ENCODE data around the gene CDH20. TPM values are rescaled to one million over a fixed set of nuclear protein-coding genes. Genes with fewer than 3 reads are reported as not detected.

The CDH20 gene
- total and polyA plus RNA-seq, 2 donors from 2014 or later, result 0.16 to 0.30 TPM

DNA sequence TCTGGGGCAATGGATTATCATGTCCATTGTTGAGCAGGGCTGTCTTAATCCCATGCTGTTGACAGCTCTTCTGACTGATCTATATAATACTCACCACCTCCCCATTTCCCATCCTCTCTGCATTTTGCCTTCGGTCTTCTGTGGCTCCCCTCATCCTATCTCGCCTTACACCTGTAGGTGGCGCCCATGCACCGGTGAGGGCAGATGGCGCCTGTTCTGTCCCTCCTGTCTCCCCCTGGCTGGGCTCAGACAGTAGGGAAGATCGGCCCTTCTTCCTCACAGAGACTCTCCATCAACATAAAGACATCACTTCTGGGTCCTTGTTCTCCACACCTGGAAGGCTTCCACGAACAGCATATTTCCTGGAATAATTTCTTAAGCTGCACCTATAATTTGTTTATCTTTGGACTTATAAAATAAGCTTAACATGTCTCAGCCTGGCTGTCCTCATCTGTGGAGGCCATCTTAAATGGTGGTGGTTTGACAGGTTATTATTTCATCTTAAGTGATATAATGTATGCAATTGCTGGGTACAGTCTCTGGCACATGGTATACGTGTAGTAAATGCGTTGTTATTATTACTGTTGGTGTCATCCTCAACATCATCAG lies 10.9 kb upstream of the CDH20 start:
- intact Hi-C loops (cut with DNase I), result no loop called here
- FAIRE-seq (no peak), DNase-seq (peak in 4 of 5 donors; percentile 68 to 75 (median 72))
- Histone ChIP-seq H3K9ac (ENCODE audit: low read length in 3 of 3) (no peak overlapping the region), H3K4me1 (ENCODE audit: control insufficient read depth in 2 of 3, insufficient read depth in 2 of 3, low read depth in 1 of 3, low read length in 3 of 3) (no peaks in the 10 kb centered on the region), H3K27me3 (ENCODE audit: control insufficient read depth, insufficient read depth, low read length) (no peaks in the 10 kb centered on the region), H3K36me3 (ENCODE audit: control insufficient read depth in 2 of 3, insufficient read depth in 3 of 3, low read length in 3 of 3) (no peaks in the 10 kb centered on the region), H3K4me3 (ENCODE audit: low read length in 3 of 3) (no peak overlapping the region), H3K27ac (ENCODE audit: low read depth in 2 of 2, low read length in 2 of 2) (no peak overlapping the region), H3K9me3 (ENCODE audit: control insufficient read depth in 2 of 3, insufficient read depth in 1 of 3, low read length in 3 of 3) (no peaks in the 10 kb centered on the region)
- TF ChIP-seq, protein P1, sequence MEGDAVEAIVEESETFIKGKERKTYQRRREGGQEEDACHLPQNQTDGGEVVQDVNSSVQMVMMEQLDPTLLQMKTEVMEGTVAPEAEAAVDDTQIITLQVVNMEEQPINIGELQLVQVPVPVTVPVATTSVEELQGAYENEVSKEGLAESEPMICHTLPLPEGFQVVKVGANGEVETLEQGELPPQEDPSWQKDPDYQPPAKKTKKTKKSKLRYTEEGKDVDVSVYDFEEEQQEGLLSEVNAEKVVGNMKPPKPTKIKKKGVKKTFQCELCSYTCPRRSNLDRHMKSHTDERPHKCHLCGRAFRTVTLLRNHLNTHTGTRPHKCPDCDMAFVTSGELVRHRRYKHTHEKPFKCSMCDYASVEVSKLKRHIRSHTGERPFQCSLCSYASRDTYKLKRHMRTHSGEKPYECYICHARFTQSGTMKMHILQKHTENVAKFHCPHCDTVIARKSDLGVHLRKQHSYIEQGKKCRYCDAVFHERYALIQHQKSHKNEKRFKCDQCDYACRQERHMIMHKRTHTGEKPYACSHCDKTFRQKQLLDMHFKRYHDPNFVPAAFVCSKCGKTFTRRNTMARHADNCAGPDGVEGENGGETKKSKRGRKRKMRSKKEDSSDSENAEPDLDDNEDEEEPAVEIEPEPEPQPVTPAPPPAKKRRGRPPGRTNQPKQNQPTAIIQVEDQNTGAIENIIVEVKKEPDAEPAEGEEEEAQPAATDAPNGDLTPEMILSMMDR (IDR thresholded peaks at IDR 0.05; ENCODE audit: borderline replicate concordance, extremely low read depth, insufficient read depth), result peak; percentile 62

DNA sequence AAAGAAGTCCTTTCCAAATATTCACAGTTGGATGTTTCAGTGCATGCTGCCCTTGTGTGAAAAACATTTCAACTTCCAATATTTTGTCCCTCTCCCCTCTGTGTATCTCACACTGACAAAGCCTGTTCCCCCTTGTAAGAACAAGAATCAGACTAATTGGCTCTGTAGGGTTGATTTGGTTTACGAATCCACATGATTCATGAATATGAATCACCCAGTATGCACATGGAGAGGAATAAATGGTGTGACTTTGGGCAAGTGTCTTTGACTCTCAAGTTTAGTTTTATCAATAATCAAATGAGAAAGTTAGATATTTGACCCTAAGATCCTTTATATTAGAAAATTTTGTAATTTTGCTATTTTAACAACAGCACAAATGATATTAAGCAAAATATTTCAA lies 9.3 kb upstream of the CDH20 start:
- H3K4me1 ChIP-seq (ENCODE audit: control insufficient read depth in 2 of 3, insufficient read depth in 2 of 3, low read depth in 1 of 3, low read length in 3 of 3), result no peaks in the 10 kb centered on the region
- no peaks in the 10 kb centered on the region for H3K27me3 ChIP-seq (ENCODE audit: control insufficient read depth, insufficient read depth, low read length)
- H3K36me3 ChIP-seq (ENCODE audit: control insufficient read depth in 2 of 3, insufficient read depth in 3 of 3, low read length in 3 of 3), result no peaks in the 10 kb centered on the region
- H3K9me3 ChIP-seq (ENCODE audit: control insufficient read depth in 2 of 3, insufficient read depth in 1 of 3, low read length in 3 of 3), result no peaks in the 10 kb centered on the region
- FAIRE-seq, result no peak
- no peak for DNase-seq
- H3K27ac ChIP-seq (ENCODE audit: low read depth in 2 of 2, low read length in 2 of 2), result no peak overlapping the region
- TF ChIP-seq, protein P1 (IDR thresholded peaks at IDR 0.05; ENCODE audit: borderline replicate concordance, extremely low read depth, insufficient read depth), result no peak
- H3K9ac ChIP-seq (ENCODE audit: low read length in 3 of 3), result no peak overlapping the region
- intact Hi-C loops (cut with DNase I), result no loop called here
- no peak overlapping the region for H3K4me3 ChIP-seq (ENCODE audit: low read length in 3 of 3)

- H3K27me3 ChIP-seq (ENCODE audit: control insufficient read depth, insufficient read depth, low read length), result no peaks in the 10 kb centered on the region
- no peaks in the 10 kb centered on the region for H3K36me3 ChIP-seq (ENCODE audit: control insufficient read depth in 2 of 3, insufficient read depth in 3 of 3, low read length in 3 of 3)
- no peak overlapping the region for H3K27ac ChIP-seq (ENCODE audit: low read depth in 2 of 2, low read length in 2 of 2)
- no peak overlapping the region for H3K4me3 ChIP-seq (ENCODE audit: low read length in 3 of 3)
- TF ChIP-seq, protein P1 (IDR thresholded peaks at IDR 0.05; ENCODE audit: borderline replicate concordance, extremely low read depth, insufficient read depth), result no peak
- FAIRE-seq, result no peak
- H3K9me3 ChIP-seq (ENCODE audit: control insufficient read depth in 2 of 3, insufficient read depth in 1 of 3, low read length in 3 of 3), result no peaks in the 10 kb centered on the region
- H3K9ac ChIP-seq (ENCODE audit: low read length in 3 of 3), result no peak overlapping the region
- DNase-seq, result no peak
- intact Hi-C loops (cut with DNase I), result no loop called here
- H3K4me1 ChIP-seq (ENCODE audit: control insufficient read depth in 2 of 3, insufficient read depth in 2 of 3, low read depth in 1 of 3, low read length in 3 of 3), result no peaks in the 10 kb centered on the region
These were observed 6.8 kb upstream of the CDH20 start for GRCh38 chr18:61326407-61326806.

GRCh38 chr18:61329398-61329797 lies 3.8 kb upstream of the CDH20 start:
- no peaks in the 10 kb centered on the region for H3K27me3 ChIP-seq (ENCODE audit: control insufficient read depth, insufficient read depth, low read length)
- H3K4me3 ChIP-seq (ENCODE audit: low read length in 3 of 3), result no peak overlapping the region
- TF ChIP-seq, protein P1 (IDR thresholded peaks at IDR 0.05; ENCODE audit: borderline replicate concordance, extremely low read depth, insufficient read depth), result no peak
- H3K9ac ChIP-seq (ENCODE audit: low read length in 3 of 3), result no peak overlapping the region
- no peaks in the 10 kb centered on the region for H3K4me1 ChIP-seq (ENCODE audit: control insufficient read depth in 2 of 3, insufficient read depth in 2 of 3, low read depth in 1 of 3, low read length in 3 of 3)
- H3K27ac ChIP-seq (ENCODE audit: low read depth in 2 of 2, low read length in 2 of 2), result no peak overlapping the region
- no peaks in the 10 kb centered on the region for H3K36me3 ChIP-seq (ENCODE audit: control insufficient read depth in 2 of 3, insufficient read depth in 3 of 3, low read length in 3 of 3)
- DNase-seq (no peak), FAIRE-seq (no peak)
- no peaks in the 10 kb centered on the region for H3K9me3 ChIP-seq (ENCODE audit: control insufficient read depth in 2 of 3, insufficient read depth in 1 of 3, low read length in 3 of 3)
- intact Hi-C loops (cut with DNase I), result no loop called here
